ENCODE results near the gene STARD3. TPM values are rescaled to one million over a fixed set of nuclear protein-coding genes. Genes with fewer than 3 reads are reported as not detected.

Gene STARD3
- total RNA-seq, 8 experiments from 2014 or later = 22.8 to 39.8 (median 29.6) TPM

DNA sequence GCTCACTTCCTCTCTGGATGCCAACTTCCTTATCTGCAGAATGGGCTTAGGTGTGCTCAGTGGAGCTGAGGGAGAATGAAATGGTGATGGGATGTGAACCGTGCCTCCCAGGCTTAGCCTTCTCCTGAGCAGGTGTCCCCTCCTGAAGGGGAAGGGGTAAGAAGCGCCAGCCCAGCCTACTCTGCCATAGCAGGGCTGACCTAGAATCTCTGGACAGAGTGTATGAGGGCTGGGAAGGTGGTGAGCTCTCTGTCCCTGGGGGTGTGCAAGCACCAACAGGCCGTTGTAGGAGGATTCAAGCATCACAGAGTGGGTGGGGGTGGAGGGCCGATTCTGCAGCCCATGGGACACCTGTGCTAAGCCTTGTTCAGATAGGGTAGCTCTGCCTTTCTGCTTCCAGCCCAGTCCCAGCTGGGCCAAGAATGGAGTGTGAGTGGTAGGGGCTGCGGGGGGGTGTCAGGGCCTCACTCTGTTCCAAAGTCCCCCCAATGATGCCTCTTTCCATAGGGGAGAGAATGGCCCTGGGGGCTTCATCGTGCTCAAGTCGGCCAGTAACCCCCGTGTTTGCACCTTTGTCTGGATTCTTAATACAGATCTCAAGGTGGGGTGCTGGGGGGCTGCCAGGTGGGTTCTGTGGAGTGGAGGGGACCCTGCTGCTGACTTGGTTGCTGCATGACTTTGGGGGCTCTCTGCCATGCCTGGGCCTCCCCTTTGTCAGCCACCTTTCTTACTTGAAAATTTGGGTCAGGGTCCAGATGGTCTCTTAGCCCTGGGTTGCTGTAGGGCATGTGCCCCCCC is 25.0 kb downstream of the STARD3 start:
- 40 to 80% (median 73%) methylated on average over 1 to 3 of the region's 8 CpGs; no CpG with 5 or more reads in 7 of the 10 experiments for WGBS, 10 experiments
- H3K4me1 ChIP-seq (replicated peaks in 1 of 2) = peaks cover 8 to 35% of the 10 kb centered on the region in 2 donors
- in situ Hi-C loops (cut with MboI; ENCODE audit: low pct_unique_long_range_greater_than_20kb in 2 of 9, low sequenced_read_pairs in 9 of 9, unreplicated experiment in 9 of 9) = no loop called here
- no peak overlapping the region for H3K4me3 ChIP-seq
- no peak for ATAC-seq (replicated peaks in 6 of 8)
- H3K27ac ChIP-seq = no peak overlapping the region

DNA sequence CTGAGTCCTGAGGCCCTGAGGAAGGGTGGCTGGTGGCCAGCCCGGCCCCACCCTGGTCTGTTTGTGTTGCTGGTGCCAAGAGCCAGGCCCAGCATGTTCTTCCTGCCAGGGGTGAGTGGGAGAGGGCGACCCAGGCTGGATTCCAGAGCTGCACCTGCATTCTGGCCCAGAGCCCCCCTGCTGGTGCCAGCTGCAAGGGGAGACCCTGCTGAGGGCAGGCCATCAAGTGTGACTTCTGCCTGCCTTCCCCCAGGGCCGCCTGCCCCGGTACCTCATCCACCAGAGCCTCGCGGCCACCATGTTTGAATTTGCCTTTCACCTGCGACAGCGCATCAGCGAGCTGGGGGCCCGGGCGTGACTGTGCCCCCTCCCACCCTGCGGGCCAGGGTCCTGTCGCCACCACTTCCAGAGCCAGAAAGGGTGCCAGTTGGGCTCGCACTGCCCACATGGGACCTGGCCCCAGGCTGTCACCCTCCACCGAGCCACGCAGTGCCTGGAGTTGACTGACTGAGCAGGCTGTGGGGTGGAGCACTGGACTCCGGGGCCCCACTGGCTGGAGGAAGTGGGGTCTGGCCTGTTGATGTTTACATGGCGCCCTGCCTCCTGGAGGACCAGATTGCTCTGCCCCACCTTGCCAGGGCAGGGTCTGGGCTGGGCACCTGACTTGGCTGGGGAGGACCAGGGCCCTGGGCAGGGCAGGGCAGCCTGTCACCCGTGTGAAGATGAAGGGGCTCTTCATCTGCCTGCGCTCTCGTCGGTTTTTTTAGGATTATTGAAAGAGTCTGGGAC is 25.8 kb downstream of the STARD3 start:
- WGBS, 10 experiments = 70 to 100% methylated on average over 1 to 2 of the region's 22 CpGs; no CpG with 5 or more reads in 8 of the 10 experiments
- in situ Hi-C loops (cut with MboI; ENCODE audit: low pct_unique_long_range_greater_than_20kb in 2 of 9, low sequenced_read_pairs in 9 of 9, unreplicated experiment in 9 of 9) = no loop called here
- peak in 4 of 8 experiments; percentile 3 to 9 (median 8) for ATAC-seq (replicated peaks in 6 of 8)
- Histone ChIP-seq H3K4me3 (no peak overlapping the region), H3K4me1 (replicated peaks in 1 of 2) (peaks cover 14 to 43% of the 10 kb centered on the region in 2 donors), H3K27ac (peak overlapping the region in 1 of 2 donors; percentile 23)

- ATAC-seq (replicated peaks in 6 of 8) = peak in 4 of 8 experiments; percentile 2 to 8 (median 4)
- WGBS, 10 experiments = no CpG with 5 or more reads among the region's 4 CpGs
- in situ Hi-C loops (cut with MboI; ENCODE audit: low pct_unique_long_range_greater_than_20kb in 2 of 9, low sequenced_read_pairs in 9 of 9, unreplicated experiment in 9 of 9) = no loop called here
- no peak overlapping the region for H3K4me3 ChIP-seq
- no peak overlapping the region for H3K27ac ChIP-seq
- peaks cover 14 to 47% of the 10 kb centered on the region in 2 donors for H3K4me1 ChIP-seq (replicated peaks in 1 of 2)
Measured at GRCh38 chr17:39663340-39663687, 26.4 kb downstream of the STARD3 start.

GRCh38 chr17:39663688-39664580 is 27.0 kb downstream of the STARD3 start:
- in situ Hi-C loops (cut with MboI; ENCODE audit: low pct_unique_long_range_greater_than_20kb in 2 of 9, low sequenced_read_pairs in 9 of 9, unreplicated experiment in 9 of 9) = no loop called here
- 10 to 100% (median 43%) methylated on average over 1 to 6 of the region's 17 CpGs; no CpG with 5 or more reads in 3 of the 10 experiments for WGBS, 10 experiments
- Histone ChIP-seq H3K4me1 (replicated peaks in 1 of 2) (peaks cover 16 to 52% of the 10 kb centered on the region in 2 donors), H3K4me3 (no peak overlapping the region), H3K27ac (no peak overlapping the region)
- ATAC-seq (replicated peaks in 6 of 8) = peak in 3 of 8 experiments; percentile 52 to 59 (median 58)

- Histone ChIP-seq H3K4me1 (replicated peaks in 1 of 2) (peaks cover 19 to 58% of the 10 kb centered on the region in 2 donors), H3K4me3 (no peak within 1 kb of the TSS), H3K27ac (no peak within 1 kb of the TSS)
- WGBS, 10 experiments = 55% methylated on average over 2 of the region's 15 CpGs; no CpG with 5 or more reads in 9 of the 10 experiments
- ATAC-seq (replicated peaks in 6 of 8) = peak in 4 of 8 experiments; percentile 2 to 9 (median 4)
- in situ Hi-C loops (cut with MboI; ENCODE audit: low pct_unique_long_range_greater_than_20kb in 2 of 9, low sequenced_read_pairs in 9 of 9, unreplicated experiment in 9 of 9) = no loop called here
Measured at GRCh38 chr17:39664581-39665561, 27.9 kb downstream of the STARD3 start, which contains the start of gene TCAP. Gene TCAP, plus strand, starts transcription at chr17:39665349. Its CDS starts 11 bp downstream, at chr17:39665360.

- Histone ChIP-seq H3K4me3 (no peak overlapping the region), H3K27ac (no peak overlapping the region), H3K4me1 (replicated peaks in 1 of 2) (peaks cover 20 to 58% of the 10 kb centered on the region in 2 donors)
- peak in 7 of 8 experiments; percentile 2 to 42 (median 20) for ATAC-seq (replicated peaks in 6 of 8)
- 37 to 50% (median 40%) methylated on average over 1 to 6 of the region's 17 CpGs; no CpG with 5 or more reads in 7 of the 10 experiments for WGBS, 10 experiments
- in situ Hi-C loops (cut with MboI; ENCODE audit: low pct_unique_long_range_greater_than_20kb in 2 of 9, low sequenced_read_pairs in 9 of 9, unreplicated experiment in 9 of 9) = no loop called here
Measured at GRCh38 chr17:39665642-39666224, 28.8 kb downstream of the STARD3 start.

- Histone ChIP-seq H3K27ac (no peak overlapping the region), H3K4me1 (replicated peaks in 1 of 2) (peaks cover 20 to 58% of the 10 kb centered on the region in 2 donors), H3K4me3 (no peak overlapping the region)
- ATAC-seq (replicated peaks in 6 of 8) = no peak
- in situ Hi-C loops (cut with MboI; ENCODE audit: low pct_unique_long_range_greater_than_20kb in 2 of 9, low sequenced_read_pairs in 9 of 9, unreplicated experiment in 9 of 9) = no loop called here
- 13% methylated on average over 1 of the region's 2 CpGs; no CpG with 5 or more reads in 9 of the 10 experiments for WGBS, 10 experiments
Measured at GRCh38 chr17:39666231-39666600, 29.3 kb downstream of the STARD3 start.

DNA sequence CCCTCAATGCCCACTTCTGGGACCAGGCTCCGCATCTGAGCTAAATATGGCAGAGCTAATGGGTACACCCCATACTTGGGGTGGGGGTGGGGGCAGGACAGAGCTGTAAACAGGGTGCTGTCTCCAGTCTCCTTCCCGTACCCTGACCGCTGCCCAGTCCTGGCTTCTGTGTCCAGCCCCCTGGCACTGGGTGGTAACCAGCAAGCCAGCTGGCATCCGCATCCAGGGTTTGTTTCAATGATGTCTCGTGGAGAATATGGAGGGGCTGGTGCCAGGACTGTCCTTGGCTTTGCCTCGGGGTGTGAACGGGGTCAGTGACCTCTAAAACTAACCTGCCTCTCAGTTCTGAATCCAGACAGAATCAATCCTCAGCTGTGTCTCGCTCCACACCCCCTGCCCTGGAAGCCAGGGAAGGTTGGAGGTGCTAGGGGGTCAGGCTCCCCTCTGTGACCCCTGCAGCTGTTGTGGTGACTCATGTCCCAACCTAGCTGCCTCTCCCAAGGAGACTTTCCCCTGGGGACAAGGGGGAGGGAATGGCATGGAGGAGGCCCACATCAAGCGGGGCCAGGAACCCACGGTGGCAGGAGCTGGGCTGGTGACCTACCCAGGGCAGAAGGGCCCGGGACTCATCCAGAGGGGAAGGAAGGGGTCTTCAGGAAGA is 29.8 kb downstream of the STARD3 start:
- in situ Hi-C loops (cut with MboI; ENCODE audit: low pct_unique_long_range_greater_than_20kb in 2 of 9, low sequenced_read_pairs in 9 of 9, unreplicated experiment in 9 of 9) = no loop called here
- 40 to 87% (median 61%) methylated on average over 1 to 3 of the region's 11 CpGs; no CpG with 5 or more reads in 6 of the 10 experiments for WGBS, 10 experiments
- no peak for ATAC-seq (replicated peaks in 6 of 8)
- no peak overlapping the region for H3K4me3 ChIP-seq
- peaks cover 20 to 58% of the 10 kb centered on the region in 2 donors for H3K4me1 ChIP-seq (replicated peaks in 1 of 2)
- H3K27ac ChIP-seq = no peak overlapping the region

DNA sequence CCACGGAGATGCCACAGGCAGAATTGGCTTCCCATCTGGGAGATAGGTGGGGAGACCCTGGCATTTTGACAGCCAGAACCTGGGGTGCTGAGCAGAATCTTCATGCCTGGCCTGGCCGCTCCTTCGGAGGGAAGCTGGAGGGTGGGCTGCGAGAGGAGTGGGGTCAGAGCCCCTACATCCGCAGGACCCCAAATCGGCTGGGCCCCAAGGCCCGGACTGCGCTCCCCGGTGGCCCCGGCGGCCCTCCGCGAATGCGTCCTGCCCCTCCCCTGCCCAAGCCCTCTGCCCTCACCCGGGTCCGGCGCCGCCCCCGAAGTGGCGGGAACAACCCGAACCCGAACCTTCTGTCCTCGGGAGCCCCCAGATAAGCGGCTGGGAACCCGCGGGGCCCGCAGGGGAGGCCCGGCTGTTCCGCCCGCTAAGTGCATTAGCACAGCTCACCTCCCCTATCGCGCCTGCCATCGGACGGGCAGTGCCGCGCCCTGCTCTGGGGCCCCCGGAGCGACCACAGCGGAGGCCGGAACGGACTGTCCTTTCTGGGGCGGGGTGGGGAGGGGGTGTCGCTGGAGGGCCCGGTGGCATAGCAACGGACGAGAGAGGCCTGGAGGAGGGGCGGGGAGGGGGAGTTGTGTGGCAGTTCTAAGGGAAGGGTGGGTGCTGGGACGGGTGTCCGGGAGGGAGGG is 30.5 kb downstream of the STARD3 start:
- Histone ChIP-seq H3K4me1 (replicated peaks in 1 of 2) (peaks cover 20 to 58% of the 10 kb centered on the region in 2 donors), H3K27ac (peak overlapping the region in 1 of 2 donors; percentile 1), H3K4me3 (peak overlapping the region in 1 of 5 donors; percentile 36)
- peak; percentile 2 to 61 (median 49) for ATAC-seq (replicated peaks in 6 of 8)
- 6 to 90% methylated on average over 2 to 3 of the region's 49 CpGs; no CpG with 5 or more reads in 8 of the 10 experiments for WGBS, 10 experiments
- in situ Hi-C loops (cut with MboI; ENCODE audit: low pct_unique_long_range_greater_than_20kb in 2 of 9, low sequenced_read_pairs in 9 of 9, unreplicated experiment in 9 of 9) = no loop called here

All from motor neuron (in vitro differentiated cells).